Right renal cortex interstitium (tissue), 3 donors: ENCODE measurements around the gene NOXRED1. TPM values are rescaled to one million over a fixed set of nuclear protein-coding genes. Genes with fewer than 3 reads are reported as not detected.
"Not testable (repeated sequence)": the region's sequence is repeated elsewhere in the genome, so short reads cannot be mapped to it uniquely, and the experiment has no call there.

Source experiments
- DNase-seq, 3 donors: peaks; one replicate each; pipeline ENCODE4 v3.0.0-alpha.2; 2013; ENCODE audit warnings: low read depth in 3 of 3, low spot score in 2 of 3
- polyA plus RNA-seq, 3 donors: library from polyadenylated mRNA; unstranded; fragments of 120-200 nt; gene quantifications; one replicate each; pipeline ENCODE4 v1.2.1, GENCODE V29; 2013; ENCODE audit not compliant: insufficient read length in 3 of 3

The NOXRED1 gene, protein sequence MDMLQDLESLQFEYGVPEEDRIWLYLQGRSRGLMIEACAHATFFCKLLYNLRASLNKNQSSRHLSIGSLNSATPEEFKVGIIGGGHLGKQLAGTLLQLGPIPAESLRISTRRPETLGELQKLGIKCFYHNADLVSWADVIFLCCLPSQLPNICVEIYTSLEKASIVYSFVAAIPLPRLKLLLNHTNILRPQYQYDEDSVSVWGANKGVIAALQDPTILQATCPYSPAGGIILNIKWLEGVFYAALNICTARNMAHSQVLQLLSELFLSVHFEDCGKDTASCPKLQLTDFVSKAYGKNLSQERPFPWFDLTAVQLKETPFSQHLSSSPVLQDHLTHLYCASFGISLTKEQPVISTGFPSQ
- 1 to 10 TPM; 2.2 to 2.6 (median 2.3) TPM for polyA plus RNA-seq

DNA sequence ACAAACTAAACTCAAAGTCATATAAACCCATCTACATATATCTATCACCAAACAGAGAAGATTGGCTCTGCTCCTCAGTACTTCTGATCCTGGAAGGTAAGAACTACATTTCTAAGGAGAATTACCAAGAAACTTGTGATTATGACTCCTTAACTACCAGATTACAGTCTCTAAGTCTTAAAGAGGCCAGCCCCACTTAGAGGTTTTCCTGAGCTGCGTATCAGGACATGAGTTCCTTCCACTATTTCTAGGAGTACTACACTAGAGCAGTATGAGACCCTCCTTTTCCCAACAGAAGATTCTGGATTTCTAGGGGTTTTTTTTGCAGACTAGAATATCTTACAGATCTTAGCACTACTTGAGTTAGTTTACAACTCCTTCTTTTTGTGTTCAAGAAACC, at the start of gene NOXRED1:
TSS of gene NOXRED1 (minus strand) at position 101 of the 400 bp plus-strand sequence. CDS start 634 bp downstream, outside the sequence.
- DNase-seq, result no peak

DNA sequence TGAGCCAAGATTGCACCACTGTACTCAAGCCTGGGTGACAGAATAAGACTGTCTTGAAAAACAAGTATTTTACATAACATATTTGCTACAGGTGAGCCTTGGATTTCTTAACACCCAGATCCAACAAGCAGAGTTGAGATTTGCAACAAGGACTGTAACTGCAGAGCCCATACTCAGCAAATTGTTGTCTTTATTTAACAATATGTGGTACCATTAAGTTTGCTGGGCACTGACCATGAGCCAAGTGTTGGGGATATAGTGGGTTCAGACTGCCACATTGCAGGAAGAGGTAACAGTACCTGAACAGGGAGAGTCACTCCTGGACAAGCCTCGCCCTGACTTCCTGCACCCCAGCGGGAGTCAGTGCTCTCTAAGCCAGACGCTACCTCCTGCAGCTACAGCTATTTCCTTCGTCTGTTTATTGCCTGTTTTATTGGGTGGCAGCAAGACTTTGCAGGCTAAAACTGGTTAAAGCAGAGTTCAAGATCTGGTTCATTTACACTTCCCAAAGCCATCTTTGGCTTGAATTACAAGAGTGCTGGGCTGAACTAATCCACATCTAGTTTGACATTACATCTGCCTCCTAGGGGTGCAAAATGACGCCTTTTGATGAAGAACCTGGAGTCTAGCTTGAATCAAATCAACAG, 47.0 kb upstream of the NOXRED1 start:
- no peak for DNase-seq

DNA sequence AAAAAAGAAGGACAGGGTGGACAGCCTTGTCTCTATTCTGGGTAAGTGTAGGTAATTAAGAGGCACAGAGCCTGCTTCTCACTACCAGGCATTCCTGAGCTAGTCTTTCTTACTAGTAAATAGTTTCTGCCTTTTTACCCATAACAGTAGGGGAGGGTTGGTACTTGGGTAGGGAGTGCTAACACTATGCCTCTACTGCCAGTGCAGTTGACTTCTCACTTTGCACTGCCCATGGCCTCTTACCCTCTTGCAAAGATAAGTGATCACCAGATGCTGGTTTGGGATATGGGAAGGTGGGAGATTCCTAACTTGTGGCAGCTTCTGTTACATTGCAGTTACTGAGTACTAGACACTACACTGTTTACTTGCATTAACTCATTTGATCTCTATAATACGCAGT, 46.2 kb upstream of the NOXRED1 start:
- no peak for DNase-seq

DNA sequence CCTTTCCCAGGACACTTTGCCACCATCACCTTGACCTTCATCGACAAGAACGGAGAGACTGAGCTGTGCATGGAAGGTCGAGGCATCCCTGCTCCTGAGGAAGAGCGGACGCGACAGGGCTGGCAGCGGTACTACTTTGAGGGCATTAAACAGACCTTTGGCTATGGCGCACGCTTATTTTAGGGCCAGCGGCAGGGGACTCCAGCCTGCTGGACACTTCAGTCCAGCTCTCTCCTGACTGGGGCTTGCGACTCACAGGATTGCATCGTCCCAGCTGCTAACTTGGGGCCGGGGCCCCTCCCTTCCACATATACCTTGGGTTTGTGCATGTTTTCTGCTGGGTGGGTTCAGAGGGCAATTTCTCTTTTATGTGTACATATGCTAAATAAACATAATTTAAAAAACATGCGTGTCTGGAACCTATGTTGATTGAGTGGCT, 45.8 kb upstream of the NOXRED1 start:
- DNase-seq, result no peak

DNA sequence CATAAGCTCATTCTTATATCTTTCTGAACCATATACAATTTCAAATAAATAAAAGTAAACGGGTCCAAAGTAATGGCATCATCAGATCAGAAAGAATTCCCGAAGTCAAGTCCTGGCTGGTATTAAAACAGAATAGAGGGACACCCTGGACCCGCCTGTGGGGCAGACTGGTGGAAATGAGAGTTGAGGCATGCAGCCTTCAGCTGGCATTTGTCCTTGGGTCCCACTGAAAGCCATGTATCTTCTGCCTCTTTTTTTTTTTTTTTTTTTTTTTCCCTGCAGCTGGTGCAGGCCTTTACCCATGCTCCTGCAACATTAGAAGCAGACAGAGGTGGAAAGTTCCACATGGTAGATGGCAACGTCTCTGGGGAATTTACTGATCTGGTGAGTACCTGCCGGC, 44.5 kb upstream of the NOXRED1 start:
- no peak for DNase-seq

DNA sequence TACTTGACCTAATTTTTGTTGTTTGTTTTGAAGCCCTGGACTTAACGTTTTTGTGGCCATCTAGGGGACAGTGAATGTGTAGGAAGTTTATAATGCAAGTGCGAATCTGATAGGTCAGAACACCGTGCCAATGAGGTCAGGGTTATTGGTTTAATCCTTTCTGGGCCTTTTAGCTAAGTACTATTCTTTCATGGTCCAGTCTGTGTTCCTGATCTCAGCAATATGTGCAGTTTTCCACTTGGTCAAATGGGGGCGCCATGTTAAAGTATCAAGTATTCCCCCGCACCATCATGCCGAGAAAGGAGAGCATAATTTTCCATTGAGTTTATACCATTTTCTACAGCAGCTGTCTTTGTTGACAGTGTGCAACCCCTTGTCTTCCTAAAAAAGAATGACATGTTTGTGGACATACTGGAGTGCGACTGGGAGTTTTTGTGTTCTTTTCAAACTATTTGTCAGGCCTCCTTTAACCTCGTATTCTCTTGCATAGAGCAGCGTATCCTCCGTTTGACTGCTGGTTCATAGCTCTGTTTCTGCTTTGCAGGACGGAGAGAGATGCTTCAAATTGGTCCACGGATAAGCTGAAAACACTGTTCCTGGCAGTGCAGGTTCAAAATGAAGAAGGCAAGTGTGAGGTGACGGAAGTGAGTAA, 35.9 kb upstream of the NOXRED1 start:
- DNase-seq, result peak in 1 of 3 donors; percentile 72

DNA sequence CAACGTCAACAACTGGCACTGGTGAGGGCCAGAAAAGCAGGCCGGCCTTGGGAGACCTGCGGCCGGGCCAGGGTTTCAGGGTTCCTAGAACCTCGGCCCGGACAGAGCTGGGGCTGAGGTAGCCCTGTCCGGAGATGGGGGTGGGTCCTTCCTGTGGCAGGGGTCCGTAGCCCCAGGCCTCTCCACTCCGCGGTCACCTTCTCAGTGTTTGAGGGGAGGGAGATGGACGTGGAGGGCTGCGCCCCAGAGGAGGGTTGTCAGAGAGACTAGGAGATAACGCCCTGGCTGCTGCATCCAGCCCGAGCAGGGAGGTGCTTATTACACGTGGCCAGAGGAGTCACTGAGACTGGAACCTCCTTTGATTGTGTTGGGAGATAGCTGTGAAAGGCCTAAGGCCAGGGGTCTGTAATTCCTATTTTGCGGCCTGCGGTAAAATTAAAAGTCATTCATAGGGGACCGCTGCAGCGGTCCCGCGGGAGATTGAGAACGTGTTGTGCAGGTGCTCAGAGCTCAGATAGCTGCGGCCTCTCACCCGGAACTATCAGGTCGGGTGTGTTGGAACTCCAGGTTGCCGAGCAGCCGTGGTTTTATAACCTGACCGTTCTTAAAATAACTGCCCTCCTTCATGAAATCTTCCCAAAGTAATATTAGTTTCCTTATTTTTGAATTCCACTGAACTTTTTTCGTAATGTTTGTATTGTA, 35.1 kb upstream of the NOXRED1 start:
- DNase-seq, result no peak

DNA sequence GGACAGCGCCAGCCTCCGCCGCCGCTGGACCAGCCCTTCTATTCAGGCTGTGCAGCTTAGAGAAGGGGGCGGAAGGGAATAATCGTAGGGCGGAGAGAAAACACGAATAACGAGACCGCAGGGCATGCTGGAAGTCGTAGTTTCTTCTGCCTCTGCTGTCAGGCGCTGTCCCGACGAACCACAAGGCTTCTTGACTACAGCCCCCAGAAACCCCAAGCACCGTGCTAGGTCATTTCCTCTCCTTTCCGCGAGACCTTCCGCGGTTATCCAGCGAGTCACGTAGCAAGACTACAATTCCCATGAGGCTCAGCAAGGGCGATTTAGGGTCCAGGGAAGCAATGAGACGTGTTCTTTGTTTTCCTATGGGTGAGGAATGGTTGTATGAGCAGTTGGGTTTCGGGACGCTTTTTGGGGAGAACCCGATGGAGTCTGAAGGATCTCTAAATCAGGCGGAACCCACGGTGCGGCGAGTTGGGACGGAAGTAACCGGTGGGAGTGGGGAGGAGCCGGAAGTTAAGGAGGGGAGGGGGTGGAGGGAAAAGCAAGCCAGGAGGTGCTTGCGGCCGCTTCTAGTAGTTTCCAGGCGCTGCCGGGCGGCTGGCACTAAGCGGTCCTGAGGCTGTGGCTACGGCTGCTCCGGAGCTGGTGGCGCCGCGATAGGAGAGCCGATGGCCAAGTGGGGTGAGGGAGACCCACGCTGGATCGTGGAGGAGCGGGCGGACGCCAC, 34.4 kb upstream of the NOXRED1 start, which contains the start of the genes AHSA1 and VIPAS39:
TSS of gene AHSA1 (plus strand) at position 572 of the 727 bp plus-strand sequence. CDS start at position 669, 97 bp downstream.
TSS of gene VIPAS39 (minus strand) at position 80 of the 727 bp plus-strand sequence. CDS start 3,499 bp downstream, outside the sequence.
- DNase-seq, result peak; percentile 98 to 99 (median 98)

DNA sequence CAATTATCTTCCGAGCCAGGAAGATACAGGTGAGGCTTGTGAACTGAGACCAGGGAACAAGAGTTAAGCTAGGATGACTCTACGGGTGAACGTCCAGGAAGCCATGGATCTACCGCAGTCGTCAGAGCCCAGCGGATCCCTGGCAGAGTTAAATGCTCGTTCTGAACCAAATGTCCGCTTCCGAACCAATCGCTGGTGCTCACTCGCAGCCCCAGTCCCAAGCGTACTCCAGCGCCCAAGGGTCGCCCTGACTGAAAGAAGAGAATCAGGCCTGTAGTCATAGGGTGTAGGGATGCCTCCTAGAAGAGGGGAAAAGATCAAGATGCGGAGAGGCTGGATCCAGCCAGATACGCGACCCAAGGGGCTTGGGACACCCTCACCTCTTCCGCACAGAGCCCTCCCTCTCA, 33.8 kb upstream of the NOXRED1 start:
- no peak for DNase-seq

DNA sequence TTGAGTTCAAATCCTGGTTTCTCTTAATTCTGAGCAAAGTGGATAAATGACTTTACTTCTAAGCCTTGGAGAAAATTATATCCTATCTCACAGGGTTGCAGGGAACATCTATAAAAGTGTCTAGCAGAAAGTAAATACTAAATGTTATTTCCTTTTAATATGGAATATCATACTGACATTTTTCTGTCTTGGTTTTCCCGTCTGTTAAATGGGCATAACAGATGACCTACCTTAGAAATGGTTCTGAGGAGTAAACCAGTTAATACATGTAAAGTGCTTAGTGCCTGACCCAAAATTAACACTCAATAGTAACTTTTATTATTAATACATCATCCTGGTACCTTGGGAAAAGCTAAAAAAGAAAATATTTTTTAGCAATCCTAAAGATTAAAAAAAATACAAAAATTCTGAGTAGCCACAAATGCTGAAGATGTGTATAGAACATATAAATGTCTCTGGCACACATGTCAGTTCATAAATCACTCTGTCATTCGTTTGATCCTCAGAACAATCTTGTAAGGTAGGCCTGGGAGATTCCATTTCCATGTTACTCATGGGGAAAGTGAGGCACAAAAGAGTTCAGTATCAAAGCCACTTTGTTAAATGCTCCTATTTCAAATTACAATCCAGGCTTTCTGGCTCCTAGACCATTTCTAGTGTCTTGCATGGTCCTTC, 32.8 kb upstream of the NOXRED1 start:
- no peak for DNase-seq

DNA sequence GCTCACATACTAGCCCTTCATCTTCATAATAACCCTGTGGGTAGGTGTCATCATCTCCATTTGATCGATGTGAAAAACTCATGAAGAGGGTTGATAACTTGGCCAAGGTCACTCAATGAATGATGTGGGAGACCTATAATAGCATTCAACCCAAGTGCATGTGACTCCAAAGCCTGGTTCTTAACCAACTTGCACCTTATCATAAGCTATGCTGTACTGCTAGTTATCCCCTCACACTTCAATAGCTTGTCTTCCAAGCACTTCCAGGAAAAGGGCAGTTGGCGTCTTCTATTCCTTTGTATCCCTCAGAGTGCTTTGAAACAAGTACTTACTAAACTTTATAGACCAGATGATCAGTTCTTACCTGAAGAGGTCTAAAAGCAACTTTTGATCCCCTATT, 18.9 kb upstream of the NOXRED1 start:
- no peak for DNase-seq

DNA sequence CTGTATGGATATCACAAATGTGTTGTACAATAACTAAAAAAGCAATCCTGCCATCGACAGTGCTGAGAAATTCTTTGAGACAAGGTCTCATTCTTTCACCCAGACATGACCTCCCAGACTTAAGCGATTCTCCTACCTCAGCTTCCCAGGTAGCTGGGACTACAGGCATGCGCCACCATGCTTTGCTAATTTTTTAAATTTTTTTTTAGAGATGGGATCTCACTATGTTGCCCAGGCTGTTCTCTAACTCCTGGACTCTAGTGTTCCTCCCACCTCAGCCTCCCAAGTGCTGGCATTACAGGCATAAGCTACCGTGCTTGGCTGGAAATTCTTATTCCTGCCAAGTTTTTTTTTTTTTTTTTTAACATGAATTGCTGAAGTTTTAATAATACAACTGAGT, 16.5 kb upstream of the NOXRED1 start:
- DNase-seq, result no peak

DNA sequence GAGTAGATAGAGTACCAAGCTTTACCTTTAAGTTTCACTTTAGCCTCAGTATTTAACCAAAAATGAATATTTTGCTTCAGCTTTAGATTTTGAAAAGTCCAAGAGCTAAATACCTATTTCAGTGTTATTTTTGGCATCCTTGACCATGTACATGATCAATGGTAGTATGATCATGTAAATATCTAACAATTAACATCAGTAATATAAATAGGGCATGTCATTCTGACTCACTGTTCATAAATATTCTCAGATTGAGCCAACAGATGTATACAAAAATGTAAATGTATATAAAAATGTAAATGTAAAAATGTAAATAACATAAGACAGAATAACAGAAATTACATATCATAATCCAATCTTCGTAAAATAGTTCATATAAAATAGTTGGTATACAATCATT, 15.3 kb upstream of the NOXRED1 start:
- DNase-seq, result no peak

DNA sequence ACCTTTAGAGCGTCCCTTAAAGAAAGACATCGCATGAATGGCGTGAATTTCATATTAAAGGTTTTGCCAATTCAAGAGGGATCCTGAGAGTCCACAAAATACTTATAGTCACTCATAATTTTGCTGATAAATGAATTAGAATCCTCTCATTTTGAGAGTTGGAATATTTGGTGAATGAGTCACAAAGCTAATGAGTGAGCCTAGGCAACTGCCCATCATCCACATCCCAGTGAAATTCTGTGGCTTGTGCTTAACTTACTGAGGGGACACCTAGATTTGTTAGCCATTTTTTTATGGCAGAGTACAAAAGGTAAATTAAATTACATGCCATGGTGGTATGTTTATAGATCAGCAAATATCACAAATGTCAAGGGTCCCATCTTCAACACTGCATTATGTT, 12.7 kb upstream of the NOXRED1 start:
- no peak for DNase-seq

DNA sequence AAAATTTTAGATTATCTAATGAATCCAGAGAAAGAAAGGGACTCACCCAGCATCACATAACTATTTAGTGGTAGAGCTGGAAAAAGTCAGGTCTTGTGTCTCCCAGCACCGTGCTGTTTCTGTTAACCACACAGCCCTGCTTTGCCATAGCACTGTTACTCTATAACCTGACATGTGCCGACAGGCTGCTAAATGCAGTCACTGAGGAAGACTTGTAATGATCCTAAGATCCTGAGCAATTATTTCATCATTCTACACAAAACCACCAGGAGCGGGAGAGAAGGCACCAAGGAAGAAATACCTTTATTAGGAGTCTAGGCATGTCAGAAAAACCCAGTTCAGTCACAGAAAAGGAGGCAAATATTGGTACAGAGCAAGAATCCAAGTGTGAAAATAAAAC, 3.1 kb upstream of the NOXRED1 start:
- DNase-seq, result no peak

DNA sequence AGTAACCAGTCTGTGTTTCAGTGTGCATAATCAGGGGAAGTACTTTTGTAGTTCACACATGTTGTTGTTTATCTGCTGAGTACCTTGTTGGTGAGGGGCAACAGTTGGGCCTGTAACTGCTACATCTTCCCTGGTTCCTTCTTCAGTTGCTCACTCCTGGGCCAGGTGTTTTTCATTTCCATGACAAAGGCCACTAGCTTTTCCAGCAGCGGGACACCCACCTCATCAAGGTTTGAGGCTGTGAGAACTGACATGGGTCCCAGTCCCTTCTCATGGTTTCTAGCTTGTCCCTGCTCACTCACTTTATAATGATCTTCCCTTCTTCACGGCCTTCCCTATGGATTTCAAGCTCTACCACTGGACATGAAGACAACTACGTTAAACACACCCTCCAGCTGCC, 1.5 kb upstream of the NOXRED1 start:
- DNase-seq, result no peak

DNA sequence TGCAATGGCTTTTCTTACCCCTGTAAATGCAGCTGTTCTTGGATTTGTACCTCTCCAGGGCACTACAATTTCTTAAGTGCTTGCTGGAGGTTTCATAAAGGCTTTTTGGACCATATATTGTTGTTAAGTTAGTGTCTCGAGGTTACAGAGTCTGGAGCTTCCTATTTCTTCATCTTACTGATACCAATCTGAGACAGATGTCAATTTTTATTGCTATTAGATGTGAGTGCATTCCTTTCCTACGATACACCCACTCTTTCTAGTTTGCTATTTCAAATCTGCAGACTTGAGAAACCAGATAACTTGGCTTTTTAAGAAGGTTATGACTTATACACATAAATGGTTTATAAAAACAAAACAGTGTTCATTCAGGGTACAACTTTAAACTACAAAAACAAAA, 2.1 kb downstream of the NOXRED1 start:
- DNase-seq, result no peak

DNA sequence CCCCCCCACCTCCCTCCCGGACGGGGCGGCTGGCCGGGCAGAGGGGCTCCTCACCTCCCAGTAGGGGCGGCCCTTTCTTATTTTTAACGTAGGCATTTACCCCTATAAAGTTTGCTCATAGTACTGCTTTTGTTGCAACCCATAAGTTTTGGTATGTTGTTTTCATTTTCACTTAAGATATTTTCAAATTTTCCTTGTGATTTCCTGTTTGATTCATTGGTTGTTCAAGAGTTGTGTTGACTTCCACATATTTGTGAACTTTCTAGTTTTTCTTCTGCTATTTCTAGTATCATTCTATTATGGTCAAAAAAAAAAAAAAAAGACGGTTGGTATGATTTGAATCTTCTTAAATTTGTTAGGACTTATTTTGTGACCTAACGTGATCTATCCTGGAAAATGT, 6.5 kb downstream of the NOXRED1 start:
- DNase-seq, result no peak

DNA sequence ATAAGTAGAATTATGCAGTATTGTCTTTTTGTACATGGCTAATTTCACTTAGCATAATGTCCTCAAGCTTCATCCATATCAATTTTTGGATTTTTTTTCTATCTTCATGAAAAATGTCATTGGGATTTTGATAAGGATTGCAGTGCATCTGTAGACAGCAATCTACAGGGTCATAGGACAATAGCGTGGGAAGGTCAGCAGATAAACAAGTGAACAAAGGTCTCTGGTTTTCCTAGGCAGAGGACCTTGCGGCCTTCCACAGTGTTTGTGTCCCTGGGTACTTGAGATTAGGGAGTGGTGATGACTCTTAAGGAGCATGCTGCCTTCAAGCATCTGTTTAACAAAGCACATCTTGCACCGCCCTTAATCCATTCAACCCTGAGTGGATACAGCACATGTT, 7.2 kb downstream of the NOXRED1 start:
- DNase-seq, result not testable (repeated sequence)
